GM23338 (cell line): Measurements from ENCODE around the gene ARL15. TPM values are rescaled to one million over a fixed set of nuclear protein-coding genes. Genes with fewer than 3 reads are reported as not detected.

Source experiments
- ATAC-seq: fragments of 200-7000 bp; cut with Tn5 transposase; 3 replicates; pipeline ENCODE4 v1.9.1; 2020
- DNase-seq: peaks from one replicate; pipeline ENCODE4 v3.0.0-alpha.2; 2015; ENCODE audit warnings: low spot score
- H2AFZ ChIP-seq: fragments of 200-600 bp; sonication (generic); 2 replicates; pipeline ENCODE4 v1.8.0; 2016; ENCODE audit warnings: antibody characterized with exemption, mild to moderate bottlenecking, moderate library complexity
- H3F3A ChIP-seq: fragments of 200-600 bp; sonication (generic); replicated peaks from 2 replicates; pipeline ENCODE4 v1.8.0; 2017; ENCODE audit warnings: antibody characterized with exemption, mixed run types, low read depth
- H3K27ac ChIP-seq: fragments of 200-600 bp; sonication (generic); 2 replicates; pipeline ENCODE4 v1.6.1; 2016; ENCODE audit warnings: low read depth
- H3K27me3 ChIP-seq: fragments of 200-600 bp; sonication (generic); 2 replicates; pipeline ENCODE4 v1.8.0; 2016; ENCODE audit warnings: mild to moderate bottlenecking, mixed run types, moderate library complexity; ENCODE audit not compliant: insufficient read depth
- H3K36me3 ChIP-seq: fragments of 200-600 bp; sonication (generic); 2 replicates; pipeline ENCODE4 v1.8.0; 2016; ENCODE audit warnings: mild to moderate bottlenecking; ENCODE audit not compliant: insufficient read depth
- H3K4me1 ChIP-seq: fragments of 200-600 bp; sonication (generic); 2 replicates; pipeline ENCODE4 v1.8.0; 2016; ENCODE audit warnings: mild to moderate bottlenecking, moderate library complexity; ENCODE audit not compliant: insufficient read depth
- H3K4me2 ChIP-seq: fragments of 200-600 bp; sonication (generic); 2 replicates; pipeline ENCODE4 v1.7.1; 2017; ENCODE audit warnings: mixed run types
- H3K4me3 ChIP-seq: fragments of 200-600 bp; sonication (generic); 2 replicates; pipeline ENCODE4 v1.6.1; 2016; ENCODE audit warnings: mixed run types
- H3K79me2 ChIP-seq: fragments of 200-600 bp; sonication (generic); replicated peaks from 2 replicates; pipeline ENCODE4 v1.8.0; 2017; ENCODE audit warnings: mild to moderate bottlenecking; ENCODE audit not compliant: insufficient read depth
- H3K9me2 ChIP-seq: fragments of 200-600 bp; sonication (generic); 2 replicates; pipeline ENCODE4 v1.8.0; 2017; ENCODE audit not compliant: insufficient read depth
- H4K20me1 ChIP-seq: fragments of 200-600 bp; sonication (generic); replicated peaks from 2 replicates; pipeline ENCODE4 v1.8.0; 2017; ENCODE audit warnings: mild to moderate bottlenecking; ENCODE audit not compliant: insufficient read depth
- H3K27ac Mint-ChIP-seq: 2 replicates; pipeline ENCODE4 v1.8.0; 2020; ENCODE audit warnings: inconsistent platforms, mild to moderate bottlenecking, moderate library complexity, mixed read lengths
- H3K27me3 Mint-ChIP-seq: 3 replicates; pipeline ENCODE4 v1.8.0; 2022; ENCODE audit warnings: low read depth, mild to moderate bottlenecking, moderate library complexity, mixed read lengths, inconsistent platforms; ENCODE audit not compliant: insufficient read depth, poor library complexity
- H3K36me3 Mint-ChIP-seq: 3 replicates; pipeline ENCODE4 v1.8.0; 2021; ENCODE audit warnings: low read depth, mild to moderate bottlenecking, inconsistent platforms, moderate library complexity, mixed read lengths
- H3K4me1 Mint-ChIP-seq: 3 replicates; pipeline ENCODE4 v1.8.0; 2020; ENCODE audit warnings: mild to moderate bottlenecking, inconsistent platforms, mixed read lengths
- H3K4me3 Mint-ChIP-seq: 3 replicates; pipeline ENCODE4 v1.8.0; 2021; ENCODE audit warnings: moderate library complexity, mild to moderate bottlenecking, inconsistent platforms, mixed read lengths
- H3K9me3 Mint-ChIP-seq: 3 replicates; pipeline ENCODE4 v1.8.0; 2020; ENCODE audit warnings: moderate library complexity, mild to moderate bottlenecking, inconsistent platforms, mixed read lengths
- CREB1 ChIP-seq: fragments of 250-450 bp; sonication (Bioruptor Pico); IDR thresholded peaks from 2 replicates; pipeline ENCODE4 v1.5.0; 2020; ENCODE audit warnings: low read depth, mild to moderate bottlenecking, moderate library complexity
- EZH2 ChIP-seq: fragments of 200-600 bp; sonication (generic); IDR thresholded peaks from one replicate; pipeline ENCODE4 v1.8.0; 2017; ENCODE audit warnings: antibody characterized with exemption, mild to moderate bottlenecking, low read depth; ENCODE audit not compliant: unreplicated experiment
- EZH2phosphoT487 ChIP-seq: fragments of 200-600 bp; sonication (generic); IDR thresholded peaks from one replicate; pipeline ENCODE4 v1.8.1; 2018; ENCODE audit warnings: antibody characterized with exemption; ENCODE audit not compliant: unreplicated experiment
- JUNB ChIP-seq: IDR thresholded peaks from one replicate; pipeline ENCODE4 v1.6.1; 2016; ENCODE audit warnings: antibody characterized with exemption; ENCODE audit not compliant: unreplicated experiment
- NANOG ChIP-seq: IDR thresholded peaks from 2 replicates; pipeline ENCODE4 v1.6.1; 2016; ENCODE audit warnings: antibody characterized with exemption, borderline replicate concordance
- POLR2AphosphoS5 ChIP-seq: IDR thresholded peaks from 2 replicates; pipeline ENCODE4 v1.6.1; 2016; ENCODE audit warnings: antibody characterized with exemption, low read depth
- ZNF114 ChIP-seq: fragments of 250-450 bp; sonication (Bioruptor Pico); IDR thresholded peaks from 2 replicates; pipeline ENCODE4 v1.5.0; 2020; ENCODE audit warnings: mild to moderate bottlenecking, moderate library complexity
- polyA plus RNA-seq: library from polyadenylated mRNA; unstranded; fragments of >200 nt; fragmentation: Nextera tagmentation; extraction: Ambion mirVana; gene quantifications from 2 replicates; pipeline ENCODE4 v1.2.1, GENCODE V29; 2016
- total RNA-seq: library from RNA; depleted of rRNA; stranded (reverse); fragments of >200 nt; shearing (Covaris generic); gene quantifications from 2 replicates; pipeline ENCODE4 v1.2.3, GENCODE V29; 2014
- TF ChIP-seq, protein P1 (sequence below): IDR thresholded peaks from one replicate; pipeline ENCODE4 v1.6.1; 2018; ENCODE audit warnings: antibody characterized with exemption; ENCODE audit not compliant: unreplicated experiment
- TF ChIP-seq, protein P2 (sequence below), 2 experiments: fragments of 200-600 bp in 1 of 2; sonication (generic) in 1 of 2; conservative IDR thresholded peaks; 2 replicates each; pipeline versions ENCODE4 v1.5.1 to v1.6.1; 2016 to 2017; ENCODE audit warnings: antibody characterized with exemption in 2 of 2, low read depth in 2 of 2, mild to moderate bottlenecking in 2 of 2, moderate library complexity in 1 of 2
- TF ChIP-seq, protein P3 (sequence below): fragments of 250-450 bp; sonication (Bioruptor Pico); IDR thresholded peaks from 2 replicates; pipeline ENCODE4 v1.5.0; 2020; ENCODE audit warnings: mild to moderate bottlenecking, moderate library complexity

Gene ARL15
- total and polyA plus RNA-seq, 2 experiments from 2014 or later, result 13.0 to 54.0 TPM

DNA sequence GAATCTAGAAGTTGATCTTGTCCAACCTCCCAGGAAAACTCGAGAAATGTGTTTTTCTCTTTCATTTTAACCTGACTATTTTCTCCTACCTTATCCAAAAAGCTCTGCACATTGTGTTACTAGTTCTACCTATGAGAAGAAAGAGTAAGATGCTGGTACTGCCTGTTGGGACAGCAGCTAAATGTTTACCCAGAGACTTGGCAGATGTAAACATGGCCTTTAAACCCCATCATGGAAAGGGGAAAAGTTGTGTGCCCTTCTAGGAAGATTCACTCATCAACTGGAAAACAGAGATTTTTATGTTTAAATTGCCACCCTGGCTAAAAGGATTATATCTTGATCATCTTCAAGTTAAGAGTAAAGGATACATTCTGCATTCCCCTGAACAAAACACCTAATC is 3.5 kb downstream of the ARL15 start (continued):
- TF ChIP-seq, protein P1, sequence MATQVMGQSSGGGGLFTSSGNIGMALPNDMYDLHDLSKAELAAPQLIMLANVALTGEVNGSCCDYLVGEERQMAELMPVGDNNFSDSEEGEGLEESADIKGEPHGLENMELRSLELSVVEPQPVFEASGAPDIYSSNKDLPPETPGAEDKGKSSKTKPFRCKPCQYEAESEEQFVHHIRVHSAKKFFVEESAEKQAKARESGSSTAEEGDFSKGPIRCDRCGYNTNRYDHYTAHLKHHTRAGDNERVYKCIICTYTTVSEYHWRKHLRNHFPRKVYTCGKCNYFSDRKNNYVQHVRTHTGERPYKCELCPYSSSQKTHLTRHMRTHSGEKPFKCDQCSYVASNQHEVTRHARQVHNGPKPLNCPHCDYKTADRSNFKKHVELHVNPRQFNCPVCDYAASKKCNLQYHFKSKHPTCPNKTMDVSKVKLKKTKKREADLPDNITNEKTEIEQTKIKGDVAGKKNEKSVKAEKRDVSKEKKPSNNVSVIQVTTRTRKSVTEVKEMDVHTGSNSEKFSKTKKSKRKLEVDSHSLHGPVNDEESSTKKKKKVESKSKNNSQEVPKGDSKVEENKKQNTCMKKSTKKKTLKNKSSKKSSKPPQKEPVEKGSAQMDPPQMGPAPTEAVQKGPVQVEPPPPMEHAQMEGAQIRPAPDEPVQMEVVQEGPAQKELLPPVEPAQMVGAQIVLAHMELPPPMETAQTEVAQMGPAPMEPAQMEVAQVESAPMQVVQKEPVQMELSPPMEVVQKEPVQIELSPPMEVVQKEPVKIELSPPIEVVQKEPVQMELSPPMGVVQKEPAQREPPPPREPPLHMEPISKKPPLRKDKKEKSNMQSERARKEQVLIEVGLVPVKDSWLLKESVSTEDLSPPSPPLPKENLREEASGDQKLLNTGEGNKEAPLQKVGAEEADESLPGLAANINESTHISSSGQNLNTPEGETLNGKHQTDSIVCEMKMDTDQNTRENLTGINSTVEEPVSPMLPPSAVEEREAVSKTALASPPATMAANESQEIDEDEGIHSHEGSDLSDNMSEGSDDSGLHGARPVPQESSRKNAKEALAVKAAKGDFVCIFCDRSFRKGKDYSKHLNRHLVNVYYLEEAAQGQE, result no peak
- TF ChIP-seq CREB1, result no peak
- TF ChIP-seq EZH2, result no peak
- no peak for TF ChIP-seq EZH2phosphoT487
- no peak for TF ChIP-seq JUNB
- no peak for TF ChIP-seq POLR2AphosphoS5
- no peak for TF ChIP-seq ZNF114 (CRISPR knock-in tag)

DNA sequence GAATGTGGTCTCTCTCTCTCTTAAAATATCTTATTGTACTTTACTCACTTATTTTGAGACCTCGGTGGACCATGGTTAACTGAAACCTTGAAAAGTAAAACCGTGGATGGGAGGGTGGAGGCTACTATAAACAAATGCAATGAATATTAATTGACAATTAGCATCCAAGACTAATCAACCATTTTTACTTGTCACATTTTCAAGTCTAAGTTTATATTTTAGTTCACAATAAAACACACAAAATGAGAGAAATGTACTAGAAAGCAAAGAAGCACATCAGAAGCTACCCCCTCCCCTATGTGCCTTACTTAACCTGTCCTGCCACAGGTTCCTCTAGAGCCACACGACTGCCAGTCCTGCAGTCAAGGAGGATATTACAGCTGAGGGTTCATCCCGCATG is 4.6 kb downstream of the ARL15 start:
- no peaks in the 10 kb centered on the region for H3F3A ChIP-seq
- no peak overlapping the region for H3K27ac ChIP-seq
- Mint-ChIP-seq H3K27ac (no peak overlapping the region), H3K4me3 (no peak overlapping the region), H3K27me3 (peaks cover 4% of the 10 kb centered on the region), H3K4me1 (peaks cover 38% of the 10 kb centered on the region), H3K9me3 (0 out of 3 replicates have a peak, but pooled peaks cover 2% of the 10 kb centered on the region), H3K36me3 (no peaks in the 10 kb centered on the region)
- no peak for DNase-seq
- H2AFZ ChIP-seq, result no peak overlapping the region
- no peaks in the 10 kb centered on the region for H3K9me2 ChIP-seq
- peaks cover 40% of the 10 kb centered on the region for H3K4me1 ChIP-seq
- H3K27me3 ChIP-seq, result peaks cover 12% of the 10 kb centered on the region; the same call in 1 of the 2 replicates
- peaks cover 14% of the 10 kb centered on the region for H4K20me1 ChIP-seq
- H3K36me3 ChIP-seq, result no peaks in the 10 kb centered on the region
- peaks cover 89% of the 10 kb centered on the region for H3K79me2 ChIP-seq
- H3K4me2 ChIP-seq, result no peak overlapping the region
- no peak overlapping the region for H3K4me3 ChIP-seq
- TF ChIP-seq, protein P2, sequence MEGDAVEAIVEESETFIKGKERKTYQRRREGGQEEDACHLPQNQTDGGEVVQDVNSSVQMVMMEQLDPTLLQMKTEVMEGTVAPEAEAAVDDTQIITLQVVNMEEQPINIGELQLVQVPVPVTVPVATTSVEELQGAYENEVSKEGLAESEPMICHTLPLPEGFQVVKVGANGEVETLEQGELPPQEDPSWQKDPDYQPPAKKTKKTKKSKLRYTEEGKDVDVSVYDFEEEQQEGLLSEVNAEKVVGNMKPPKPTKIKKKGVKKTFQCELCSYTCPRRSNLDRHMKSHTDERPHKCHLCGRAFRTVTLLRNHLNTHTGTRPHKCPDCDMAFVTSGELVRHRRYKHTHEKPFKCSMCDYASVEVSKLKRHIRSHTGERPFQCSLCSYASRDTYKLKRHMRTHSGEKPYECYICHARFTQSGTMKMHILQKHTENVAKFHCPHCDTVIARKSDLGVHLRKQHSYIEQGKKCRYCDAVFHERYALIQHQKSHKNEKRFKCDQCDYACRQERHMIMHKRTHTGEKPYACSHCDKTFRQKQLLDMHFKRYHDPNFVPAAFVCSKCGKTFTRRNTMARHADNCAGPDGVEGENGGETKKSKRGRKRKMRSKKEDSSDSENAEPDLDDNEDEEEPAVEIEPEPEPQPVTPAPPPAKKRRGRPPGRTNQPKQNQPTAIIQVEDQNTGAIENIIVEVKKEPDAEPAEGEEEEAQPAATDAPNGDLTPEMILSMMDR (conservative IDR thresholded peaks at IDR 0.05; ENCODE audit: low read depth in 2 of 2), result no peak
- TF ChIP-seq ZNF114 (CRISPR knock-in tag), result no peak
- TF ChIP-seq, protein P3, sequence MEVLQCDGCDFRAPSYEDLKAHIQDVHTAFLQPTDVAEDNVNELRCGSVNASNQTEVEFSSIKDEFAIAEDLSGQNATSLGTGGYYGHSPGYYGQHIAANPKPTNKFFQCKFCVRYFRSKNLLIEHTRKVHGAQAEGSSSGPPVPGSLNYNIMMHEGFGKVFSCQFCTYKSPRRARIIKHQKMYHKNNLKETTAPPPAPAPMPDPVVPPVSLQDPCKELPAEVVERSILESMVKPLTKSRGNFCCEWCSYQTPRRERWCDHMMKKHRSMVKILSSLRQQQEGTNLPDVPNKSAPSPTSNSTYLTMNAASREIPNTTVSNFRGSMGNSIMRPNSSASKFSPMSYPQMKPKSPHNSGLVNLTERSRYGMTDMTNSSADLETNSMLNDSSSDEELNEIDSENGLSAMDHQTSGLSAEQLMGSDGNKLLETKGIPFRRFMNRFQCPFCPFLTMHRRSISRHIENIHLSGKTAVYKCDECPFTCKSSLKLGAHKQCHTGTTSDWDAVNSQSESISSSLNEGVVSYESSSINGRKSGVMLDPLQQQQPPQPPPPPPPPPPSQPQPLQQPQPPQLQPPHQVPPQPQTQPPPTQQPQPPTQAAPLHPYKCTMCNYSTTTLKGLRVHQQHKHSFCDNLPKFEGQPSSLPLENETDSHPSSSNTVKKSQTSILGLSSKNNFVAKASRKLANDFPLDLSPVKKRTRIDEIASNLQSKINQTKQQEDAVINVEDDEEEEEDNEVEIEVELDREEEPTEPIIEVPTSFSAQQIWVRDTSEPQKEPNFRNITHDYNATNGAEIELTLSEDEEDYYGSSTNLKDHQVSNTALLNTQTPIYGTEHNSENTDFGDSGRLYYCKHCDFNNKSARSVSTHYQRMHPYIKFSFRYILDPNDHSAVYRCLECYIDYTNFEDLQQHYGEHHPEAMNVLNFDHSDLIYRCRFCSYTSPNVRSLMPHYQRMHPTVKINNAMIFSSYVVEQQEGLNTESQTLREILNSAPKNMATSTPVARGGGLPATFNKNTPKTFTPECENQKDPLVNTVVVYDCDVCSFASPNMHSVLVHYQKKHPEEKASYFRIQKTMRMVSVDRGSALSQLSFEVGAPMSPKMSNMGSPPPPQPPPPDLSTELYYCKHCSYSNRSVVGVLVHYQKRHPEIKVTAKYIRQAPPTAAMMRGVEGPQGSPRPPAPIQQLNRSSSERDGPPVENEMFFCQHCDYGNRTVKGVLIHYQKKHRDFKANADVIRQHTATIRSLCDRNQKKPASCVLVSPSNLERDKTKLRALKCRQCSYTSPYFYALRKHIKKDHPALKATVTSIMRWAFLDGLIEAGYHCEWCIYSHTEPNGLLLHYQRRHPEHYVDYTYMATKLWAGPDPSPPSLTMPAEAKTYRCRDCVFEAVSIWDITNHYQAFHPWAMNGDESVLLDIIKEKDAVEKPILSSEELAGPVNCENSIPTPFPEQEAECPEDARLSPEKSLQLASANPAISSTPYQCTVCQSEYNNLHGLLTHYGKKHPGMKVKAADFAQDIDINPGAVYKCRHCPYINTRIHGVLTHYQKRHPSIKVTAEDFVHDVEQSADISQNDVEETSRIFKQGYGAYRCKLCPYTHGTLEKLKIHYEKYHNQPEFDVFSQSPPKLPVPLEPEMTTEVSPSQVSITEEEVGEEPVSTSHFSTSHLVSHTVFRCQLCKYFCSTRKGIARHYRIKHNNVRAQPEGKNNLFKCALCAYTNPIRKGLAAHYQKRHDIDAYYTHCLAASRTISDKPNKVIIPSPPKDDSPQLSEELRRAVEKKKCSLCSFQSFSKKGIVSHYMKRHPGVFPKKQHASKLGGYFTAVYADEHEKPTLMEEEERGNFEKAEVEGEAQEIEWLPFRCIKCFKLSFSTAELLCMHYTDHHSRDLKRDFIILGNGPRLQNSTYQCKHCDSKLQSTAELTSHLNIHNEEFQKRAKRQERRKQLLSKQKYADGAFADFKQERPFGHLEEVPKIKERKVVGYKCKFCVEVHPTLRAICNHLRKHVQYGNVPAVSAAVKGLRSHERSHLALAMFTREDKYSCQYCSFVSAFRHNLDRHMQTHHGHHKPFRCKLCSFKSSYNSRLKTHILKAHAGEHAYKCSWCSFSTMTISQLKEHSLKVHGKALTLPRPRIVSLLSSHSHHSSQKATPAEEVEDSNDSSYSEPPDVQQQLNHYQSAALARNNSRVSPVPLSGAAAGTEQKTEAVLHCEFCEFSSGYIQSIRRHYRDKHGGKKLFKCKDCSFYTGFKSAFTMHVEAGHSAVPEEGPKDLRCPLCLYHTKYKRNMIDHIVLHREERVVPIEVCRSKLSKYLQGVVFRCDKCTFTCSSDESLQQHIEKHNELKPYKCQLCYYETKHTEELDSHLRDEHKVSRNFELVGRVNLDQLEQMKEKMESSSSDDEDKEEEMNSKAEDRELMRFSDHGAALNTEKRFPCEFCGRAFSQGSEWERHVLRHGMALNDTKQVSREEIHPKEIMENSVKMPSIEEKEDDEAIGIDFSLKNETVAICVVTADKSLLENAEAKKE (CRISPR knock-in tag), result no peak
- TF ChIP-seq NANOG, result no peak
- no peak for ATAC-seq
